GM12875 (cell line): Measurements from ENCODE around the gene IFNAR1.
A peak's percentile ranks its signal among the peaks of the same experiment; 100 is the strongest.
"Not testable (repeated sequence)": the region's sequence is repeated elsewhere in the genome, so short reads cannot be mapped to it uniquely, and the experiment has no call there.

Experiments used
- H3K4me3 ChIP-seq: one replicate; pipeline ENCODE4 v1.5.1; 2011; ENCODE audit warnings: low read depth, low read length, control low read depth
- CTCF ChIP-seq: IDR thresholded peaks from 2 replicates; pipeline ENCODE4 v1.5.1; 2011; ENCODE audit warnings: low read depth, mild to moderate bottlenecking, control low read depth, inconsistent platforms, low read length, moderate library complexity, borderline replicate concordance; ENCODE audit not compliant: insufficient read depth

IFNAR1 gene

DNA sequence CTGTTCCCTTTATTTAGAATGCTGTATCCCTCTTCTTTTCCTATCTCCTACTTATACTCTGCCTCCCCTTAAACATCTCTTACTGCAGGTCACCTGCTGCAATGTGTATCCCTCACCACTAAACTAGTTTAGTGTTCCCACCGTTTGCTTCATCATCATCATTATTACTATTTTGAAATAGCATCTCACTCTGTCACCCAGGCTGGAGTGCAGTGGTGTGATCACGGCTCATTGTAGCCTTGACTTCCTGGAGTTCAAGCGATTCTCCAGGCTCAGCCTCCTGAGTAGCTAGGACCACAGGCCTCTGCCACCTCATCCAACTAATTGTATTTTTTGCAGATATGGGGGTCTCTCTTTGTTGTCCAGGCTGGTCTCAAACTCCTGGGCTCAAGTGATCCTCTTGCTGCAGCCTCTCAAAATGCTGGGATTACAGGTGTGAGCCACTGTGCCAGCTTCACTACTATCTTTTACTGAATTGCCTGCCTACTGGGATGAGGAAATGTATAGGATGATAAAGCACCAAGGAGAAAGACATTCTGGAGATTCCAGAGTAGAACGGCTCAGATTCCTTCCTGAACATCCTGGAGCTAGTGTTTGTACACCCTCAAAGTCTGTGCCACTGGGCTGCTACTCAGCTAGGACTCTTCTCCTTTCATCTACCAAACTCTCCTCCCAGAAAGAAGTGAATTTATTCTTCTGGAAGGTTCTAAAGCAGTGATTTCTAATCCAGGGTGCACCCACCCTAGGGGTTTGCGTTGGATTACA, 8.6 kb upstream of the IFNAR1 start:
- H3K4me3 ChIP-seq, result no peak overlapping the region
- TF ChIP-seq CTCF, result no peak

DNA sequence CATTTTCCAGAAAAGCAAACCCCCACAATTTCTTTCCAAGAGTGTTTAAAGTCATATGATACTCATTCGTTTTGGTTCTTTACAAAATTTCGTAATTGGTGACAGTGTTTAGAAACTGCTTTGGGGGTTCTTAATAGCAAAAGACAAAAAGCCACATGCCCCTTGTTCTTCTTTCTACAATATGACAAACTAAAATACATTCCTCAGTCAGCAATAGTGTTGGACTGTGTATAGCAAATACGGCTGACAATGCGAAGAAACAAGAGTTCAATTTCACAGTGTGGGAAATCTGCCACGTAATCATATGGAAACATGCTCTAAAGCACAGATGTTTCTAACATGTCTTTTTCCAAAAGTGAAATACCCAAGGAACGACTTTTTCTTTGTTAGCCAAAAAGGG, 7.6 kb upstream of the IFNAR1 start:
- H3K4me3 ChIP-seq, result no peak overlapping the region
- TF ChIP-seq CTCF, result no peak

DNA sequence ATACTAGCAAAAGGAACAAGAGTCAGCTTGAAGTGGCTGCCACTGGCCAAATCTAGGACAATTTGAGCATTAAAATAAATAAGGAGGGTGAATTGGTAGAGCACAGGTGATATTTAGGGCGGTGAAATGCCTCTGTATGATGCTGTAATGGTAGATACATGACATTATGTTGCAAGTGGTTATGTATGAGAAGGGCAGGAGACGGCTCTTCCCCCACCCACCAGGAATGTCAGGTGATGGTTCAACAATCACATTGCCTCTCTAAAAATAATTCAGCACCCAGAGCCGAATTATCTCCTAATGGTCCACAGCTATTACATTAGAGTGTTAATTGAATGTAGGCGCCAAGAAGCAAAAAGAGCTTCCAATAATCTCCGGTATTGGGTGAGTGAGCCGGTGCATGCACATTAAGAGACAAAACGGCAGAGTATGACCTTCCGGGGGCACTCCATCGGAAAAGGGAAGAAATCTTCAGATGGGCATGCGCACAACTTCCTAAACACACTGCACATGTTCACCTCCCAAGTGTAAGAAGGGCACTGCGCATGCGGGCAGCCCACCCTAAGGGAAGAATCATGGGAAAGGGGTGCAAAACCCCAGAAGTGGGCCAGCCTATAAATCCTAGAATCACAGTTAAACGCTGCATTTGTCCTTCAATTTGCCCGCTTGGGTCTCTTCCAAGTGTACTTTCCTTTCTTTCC, 6.8 kb upstream of the IFNAR1 start:
- no peak overlapping the region for H3K4me3 ChIP-seq
- no peak for TF ChIP-seq CTCF

GRCh38 chr21:33321005-33321404, 3.8 kb upstream of the IFNAR1 start:
- not testable (repeated sequence) for H3K4me3 ChIP-seq

DNA sequence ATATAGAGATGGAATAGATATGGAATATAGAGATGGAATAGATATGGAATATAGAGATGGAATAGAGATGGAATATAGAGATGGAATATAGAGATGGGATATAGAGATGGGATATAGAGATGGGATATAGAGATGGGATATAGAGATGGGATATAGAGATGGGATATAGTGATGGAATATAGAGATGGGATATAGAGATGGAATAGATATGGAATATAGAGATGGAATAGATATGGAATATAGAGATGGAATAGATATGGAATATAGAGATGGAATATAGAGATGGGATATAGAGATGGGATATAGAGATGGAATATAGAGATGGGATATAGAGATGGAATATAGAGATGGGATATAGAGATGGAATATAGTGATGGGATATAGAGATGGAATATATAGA, 1.2 kb upstream of the IFNAR1 start:
- H3K4me3 ChIP-seq, result peak overlapping the region; percentile 84

GRCh38 chr21:33325222-33326067, 675 bp downstream of the IFNAR1 start:
- peak overlapping the region; percentile 84 for H3K4me3 ChIP-seq

GRCh38 chr21:33327326-33327725, 2.6 kb downstream of the IFNAR1 start:
- TF ChIP-seq CTCF, result no peak
- no peak overlapping the region for H3K4me3 ChIP-seq

More at GRCh38 chr21:33325222-33326067, 675 bp downstream of the IFNAR1 start:
- TF ChIP-seq CTCF, result no peak
